AG10803 (cell line): ENCODE data around the gene AVEN.

Source experiments
- DNase-seq: peaks from one replicate; pipeline ENCODE4 v3.0.0; 2010; ENCODE audit warnings: low read depth
- H3K4me3 ChIP-seq: 2 replicates; pipeline ENCODE4 v1.5.1; 2011; ENCODE audit warnings: mild to moderate bottlenecking, low read length, control low read depth
- CTCF ChIP-seq: conservative IDR thresholded peaks from 2 replicates; pipeline ENCODE4 v1.5.1; 2011; ENCODE audit warnings: mild to moderate bottlenecking, low read length, control low read depth, inconsistent platforms

AVEN gene, protein sequence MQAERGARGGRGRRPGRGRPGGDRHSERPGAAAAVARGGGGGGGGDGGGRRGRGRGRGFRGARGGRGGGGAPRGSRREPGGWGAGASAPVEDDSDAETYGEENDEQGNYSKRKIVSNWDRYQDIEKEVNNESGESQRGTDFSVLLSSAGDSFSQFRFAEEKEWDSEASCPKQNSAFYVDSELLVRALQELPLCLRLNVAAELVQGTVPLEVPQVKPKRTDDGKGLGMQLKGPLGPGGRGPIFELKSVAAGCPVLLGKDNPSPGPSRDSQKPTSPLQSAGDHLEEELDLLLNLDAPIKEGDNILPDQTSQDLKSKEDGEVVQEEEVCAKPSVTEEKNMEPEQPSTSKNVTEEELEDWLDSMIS

GRCh38 chr15:34038871-34039789 lies at the start of gene AVEN:
AVEN (minus strand) TSS chr15:34039204; CDS start chr15:34039046, 158 bp downstream.
- peak; percentile 62 for DNase-seq

GRCh38 chr15:34085746-34086145 lies 46.7 kb upstream of the AVEN start:
- peak; percentile 78 for DNase-seq
- TF ChIP-seq CTCF = no peak

More at GRCh38 chr15:34038871-34039789, at the start of gene AVEN:
- TF ChIP-seq CTCF = no peak
- H3K4me3 ChIP-seq = peak within 1 kb of the TSS; percentile 95

DNA sequence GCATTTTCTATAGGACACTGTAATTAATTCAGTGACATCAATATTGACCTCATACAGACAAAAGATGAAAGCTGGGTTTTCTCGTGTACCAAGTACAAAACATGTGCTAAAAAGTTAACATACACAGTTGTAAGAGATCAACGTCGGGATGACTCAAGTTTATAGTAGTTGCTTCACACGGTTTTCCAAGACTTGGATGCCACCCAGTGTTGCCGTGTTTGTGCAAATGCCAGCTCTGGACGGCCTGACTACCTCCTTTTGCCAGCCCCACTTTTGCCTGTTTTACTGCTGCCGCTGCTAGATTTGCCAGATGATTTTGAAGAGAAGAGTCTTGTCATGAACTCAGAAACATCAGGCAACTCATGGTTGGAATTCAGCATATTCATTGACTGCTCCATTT lies 45.1 kb upstream of the AVEN start:
- DNase-seq = peak; percentile 80
- no peak for TF ChIP-seq CTCF
- no peak overlapping the region for H3K4me3 ChIP-seq

More at GRCh38 chr15:34085746-34086145, 46.7 kb upstream of the AVEN start:
- no peak overlapping the region for H3K4me3 ChIP-seq

DNA sequence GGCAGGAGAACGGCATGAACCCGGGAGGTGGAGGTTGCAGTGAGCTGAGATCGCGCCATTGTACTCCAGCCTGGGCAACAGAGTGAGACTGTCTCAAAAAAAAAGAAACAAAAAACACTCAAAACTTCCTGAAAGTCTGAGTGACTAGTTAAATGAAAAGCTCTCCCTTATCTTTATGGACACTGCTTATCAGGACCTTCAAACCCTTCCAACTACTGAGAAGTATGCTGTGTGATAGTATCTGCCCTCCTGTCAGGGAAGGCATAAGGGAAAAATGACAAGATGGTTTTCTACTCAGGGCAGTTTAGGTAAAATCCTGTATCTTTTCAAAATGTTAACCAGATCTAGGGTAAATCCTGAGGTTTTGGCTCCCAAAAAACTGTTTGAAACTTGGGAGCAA lies 40.9 kb upstream of the AVEN start:
- TF ChIP-seq CTCF = no peak
- no peak overlapping the region for H3K4me3 ChIP-seq
- no peak for DNase-seq

DNA sequence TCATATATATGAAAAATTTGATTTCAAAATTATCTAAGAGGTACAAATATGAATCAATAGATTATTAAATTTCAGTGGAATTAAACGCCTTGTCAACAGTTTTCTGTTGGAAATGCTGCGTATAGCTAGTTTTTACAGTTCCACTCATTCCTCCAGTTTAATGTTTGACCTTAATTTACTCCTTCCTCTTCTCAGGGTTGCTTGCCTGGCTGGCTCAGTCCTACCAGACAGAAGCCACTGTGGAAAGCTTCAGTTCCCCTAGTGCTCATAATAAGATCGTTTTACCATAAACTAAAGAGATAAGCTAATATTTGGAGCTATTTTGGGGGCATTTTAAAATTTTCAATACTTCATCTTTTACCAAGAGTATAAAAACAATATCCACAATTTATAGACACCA lies 39.9 kb upstream of the AVEN start:
- TF ChIP-seq CTCF = no peak
- no peak overlapping the region for H3K4me3 ChIP-seq
- no peak for DNase-seq

- DNase-seq = no peak
- no peak for TF ChIP-seq CTCF
- H3K4me3 ChIP-seq = no peak overlapping the region
Observed at GRCh38 chr15:34076785-34077184, 37.8 kb upstream of the AVEN start.
